Activated CD8-positive, alpha-beta memory T cell treated with anti-CD3 and anti-CD28 coated beads, Interleukin-2, amount 50 U/mL, for 1 hour (primary cell): ENCODE data around the gene ITPR1.
"Not testable (repeated sequence)": the region's sequence is repeated elsewhere in the genome, so short reads cannot be mapped to it uniquely, and the experiment has no call there.

Experiments
- DNase-seq: peaks from one replicate; pipeline ENCODE4 v3.0.0-alpha.2; 2020; ENCODE audit errors: extremely low read depth

Gene ITPR1

GRCh38 chr3:4571690-4572334 is 78.7 kb downstream of the ITPR1 start:
- DNase-seq = no peak

- no peak for DNase-seq
Measured at GRCh38 chr3:4573153-4573552, 80.0 kb downstream of the ITPR1 start.

GRCh38 chr3:4574426-4574965 is 81.3 kb downstream of the ITPR1 start:
- no peak for DNase-seq

- no peak for DNase-seq
Measured at GRCh38 chr3:4575381-4575780, 82.2 kb downstream of the ITPR1 start.

GRCh38 chr3:4577721-4578120 is 84.6 kb downstream of the ITPR1 start:
- no peak for DNase-seq

- no peak for DNase-seq
Measured at GRCh38 chr3:4580346-4581123, 87.4 kb downstream of the ITPR1 start.

- no peak for DNase-seq
Measured at GRCh38 chr3:4581124-4581424, 87.9 kb downstream of the ITPR1 start.

- DNase-seq = no peak
Measured at GRCh38 chr3:4581498-4581897, 88.3 kb downstream of the ITPR1 start.

- no peak for DNase-seq
Measured at GRCh38 chr3:4581920-4582611, 88.9 kb downstream of the ITPR1 start.

- no peak for DNase-seq
Measured at GRCh38 chr3:4582624-4583023, 89.5 kb downstream of the ITPR1 start.

- DNase-seq = no peak
Measured at GRCh38 chr3:4583416-4583815, 90.3 kb downstream of the ITPR1 start.

GRCh38 chr3:4584456-4585249 is 91.5 kb downstream of the ITPR1 start:
- DNase-seq = no peak

GRCh38 chr3:4586381-4586780 is 93.2 kb downstream of the ITPR1 start:
- no peak for DNase-seq

- DNase-seq = no peak
Measured at GRCh38 chr3:4587061-4587837, 94.1 kb downstream of the ITPR1 start.

GRCh38 chr3:4587838-4588105 is 94.6 kb downstream of the ITPR1 start:
- no peak for DNase-seq

GRCh38 chr3:4588466-4588865 is 95.3 kb downstream of the ITPR1 start:
- DNase-seq = no peak

- DNase-seq = no peak
Measured at GRCh38 chr3:4589475-4590097, 96.4 kb downstream of the ITPR1 start.

GRCh38 chr3:4590849-4591248 is 97.7 kb downstream of the ITPR1 start:
- not testable (repeated sequence) for DNase-seq

- DNase-seq = no peak
Measured at GRCh38 chr3:4591669-4592068, 98.5 kb downstream of the ITPR1 start.

GRCh38 chr3:4593014-4593413 is 99.9 kb downstream of the ITPR1 start:
- DNase-seq = no peak

GRCh38 chr3:4595710-4596113 is 102.6 kb downstream of the ITPR1 start:
- DNase-seq = no peak
